Pancreas (tissue), 10 donors: ENCODE results near the gene FXYD4. TPM values are rescaled to one million over a fixed set of nuclear protein-coding genes. Genes with fewer than 3 reads are reported as not detected.

ENCODE experiments used
- ATAC-seq, 4 donors: fragments of 200-7000 bp; cut with Tn5 transposase; one replicate each; pipeline versions ENCODE4 v1.8.0 to v1.9.1; 2020; ENCODE audit warnings: mild to moderate bottlenecking in 4 of 4, moderate library complexity in 4 of 4
- DNase-seq, 6 donors: peaks; one replicate each; pipeline ENCODE4 v3.0.0-alpha.2; 2020
- FAIRE-seq: peaks from 2 replicates; lab custom pipeline; 2012; peaks lifted over from hg19 to GRCh38; lab: Jason Lieb, UNC
- H3K27ac ChIP-seq, 4 donors: fragments of 200-600 bp; sonication (generic); 1 replicate in 3 of 4; 2 replicates in 1 of 4; pipeline versions ENCODE4 v1.5.0 to v1.8.0; 2020
- H3K27me3 ChIP-seq, 4 donors: fragments of 200-600 bp; one replicate each; pipeline ENCODE4 v1.8.0; 2021
- H3K36me3 ChIP-seq, 3 donors: fragments of 200-600 bp; sonication (generic) in 1 of 3; one replicate each; pipeline versions ENCODE4 v1.5.0 to v1.8.0; 2020 to 2021
- H3K4me1 ChIP-seq, 3 donors: fragments of 200-600 bp; one replicate each; pipeline ENCODE4 v1.8.0; 2021
- H3K4me3 ChIP-seq, 4 donors: fragments of 200-600 bp; sonication (generic) in 2 of 4; one replicate each; pipeline versions ENCODE4 v1.5.0 to v1.8.0; 2020 to 2021
- H3K9me3 ChIP-seq, 4 donors: fragments of 200-600 bp; one replicate each; pipeline ENCODE4 v1.8.0; 2021
- WGBS, 2 donors: extraction: QIAGEN DNeasy Blood & Tissue Kit; methylation state at CpG; one replicate each; pipeline ENCODE4 v1.1.7; 2013; 5-methylcytosine and 5-hydroxymethylcytosine counted together
- intact Hi-C, 3 donors: fragments of 100-400 bp; cut with DNase I; formaldehyde crosslinking; loops; one replicate each; pipeline versions ENCODE4 v1.11.1 to v1.14.2; 2022
- polyA plus RNA-seq, 2 donors: library from polyadenylated mRNA; stranded (reverse); fragments of 200-250 nt; gene quantifications; one replicate each; pipeline ENCODE4 v1.2.3, GENCODE V29; 2013
- total RNA-seq, 6 donors: library from RNA; stranded (reverse); fragmentation: NEBNext Ultra II Directional in 4 of 6; extraction: Animal tissue kit (Norgen Biotek cat#: 25700) in 4 of 6; gene quantifications; one replicate each; pipeline versions ENCODE4 v1.2.1 to v1.2.4, GENCODE V29; 2021 to 2023
- TF ChIP-seq, protein P1 (sequence below), 4 donors: fragments of 200-600 bp; sonication (generic) in 3 of 4; IDR thresholded peaks; one replicate each; pipeline versions ENCODE4 v1.5.0 to v1.8.0; 2021; ENCODE audit warnings: antibody characterized with exemption in 4 of 4
- donor health status: healthy with polysubstance abuse.
- donor health status: DM: no; HTN: no; CAD: no; lungs with moderate emphysema.
- donor health status: DM: no; HTN: no; CAD: no.
- donor health status: control.
- donor health status: control.
- donor health status: Bipolar disorder and iron deficiency.
- donor health status: DM: yes; HTN: yes; CAD: no.
- donor health status: DM: no; HTN: no; CAD: no.
- donor health status: DM: no; HTN: no; CAD: no.
- donor health status: DM: yes; HTN: yes; CAD: no.

Gene FXYD4
- total and polyA plus RNA-seq, 8 donors, result 0.28 to 0.31 TPM; not detected in 6

DNA sequence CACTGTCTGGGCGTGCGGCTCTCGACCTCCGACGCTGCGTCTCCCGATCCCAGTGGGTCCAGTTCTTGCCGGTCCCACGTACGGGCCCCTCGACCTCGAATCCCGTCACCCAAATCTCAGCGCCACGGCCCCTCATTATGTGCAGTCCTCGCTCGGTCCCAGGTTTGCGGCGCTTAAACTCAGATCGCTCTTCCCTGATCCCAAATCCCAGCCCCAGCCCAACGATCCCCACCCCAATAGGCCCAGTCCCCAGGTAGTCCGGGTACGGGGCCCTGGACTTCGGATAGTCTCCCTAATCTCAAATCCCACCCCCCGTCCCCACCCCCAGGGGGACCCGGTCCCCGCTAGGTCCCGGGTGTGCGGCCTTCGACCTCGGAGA is 36.9 kb downstream of the FXYD4 start:
- no peaks in the 10 kb centered on the region for H3K9me3 ChIP-seq
- no peak for FAIRE-seq
- peak overlapping the region; percentile 54 to 75 (median 64) for H3K4me3 ChIP-seq
- H3K36me3 ChIP-seq, result no peaks in the 10 kb centered on the region
- peaks cover 0 to 26% (median 7%) of the 10 kb centered on the region in 3 donors for H3K4me1 ChIP-seq
- TF ChIP-seq, protein P1, sequence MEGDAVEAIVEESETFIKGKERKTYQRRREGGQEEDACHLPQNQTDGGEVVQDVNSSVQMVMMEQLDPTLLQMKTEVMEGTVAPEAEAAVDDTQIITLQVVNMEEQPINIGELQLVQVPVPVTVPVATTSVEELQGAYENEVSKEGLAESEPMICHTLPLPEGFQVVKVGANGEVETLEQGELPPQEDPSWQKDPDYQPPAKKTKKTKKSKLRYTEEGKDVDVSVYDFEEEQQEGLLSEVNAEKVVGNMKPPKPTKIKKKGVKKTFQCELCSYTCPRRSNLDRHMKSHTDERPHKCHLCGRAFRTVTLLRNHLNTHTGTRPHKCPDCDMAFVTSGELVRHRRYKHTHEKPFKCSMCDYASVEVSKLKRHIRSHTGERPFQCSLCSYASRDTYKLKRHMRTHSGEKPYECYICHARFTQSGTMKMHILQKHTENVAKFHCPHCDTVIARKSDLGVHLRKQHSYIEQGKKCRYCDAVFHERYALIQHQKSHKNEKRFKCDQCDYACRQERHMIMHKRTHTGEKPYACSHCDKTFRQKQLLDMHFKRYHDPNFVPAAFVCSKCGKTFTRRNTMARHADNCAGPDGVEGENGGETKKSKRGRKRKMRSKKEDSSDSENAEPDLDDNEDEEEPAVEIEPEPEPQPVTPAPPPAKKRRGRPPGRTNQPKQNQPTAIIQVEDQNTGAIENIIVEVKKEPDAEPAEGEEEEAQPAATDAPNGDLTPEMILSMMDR (IDR thresholded peaks at IDR 0.05), result no peak
- peak overlapping the region; percentile 95 to 99 (median 98) for H3K27ac ChIP-seq
- DNase-seq, result peak in 2 of 6 donors; percentile 20 to 51
- peak in 1 of 4 donors; percentile 0 for ATAC-seq
- intact Hi-C loops, result no loop called here
- WGBS, 2 donors, result 0 to 1% methylated on average over 30 to 31 of the region's 31 CpGs
- no peaks in the 10 kb centered on the region for H3K27me3 ChIP-seq

DNA sequence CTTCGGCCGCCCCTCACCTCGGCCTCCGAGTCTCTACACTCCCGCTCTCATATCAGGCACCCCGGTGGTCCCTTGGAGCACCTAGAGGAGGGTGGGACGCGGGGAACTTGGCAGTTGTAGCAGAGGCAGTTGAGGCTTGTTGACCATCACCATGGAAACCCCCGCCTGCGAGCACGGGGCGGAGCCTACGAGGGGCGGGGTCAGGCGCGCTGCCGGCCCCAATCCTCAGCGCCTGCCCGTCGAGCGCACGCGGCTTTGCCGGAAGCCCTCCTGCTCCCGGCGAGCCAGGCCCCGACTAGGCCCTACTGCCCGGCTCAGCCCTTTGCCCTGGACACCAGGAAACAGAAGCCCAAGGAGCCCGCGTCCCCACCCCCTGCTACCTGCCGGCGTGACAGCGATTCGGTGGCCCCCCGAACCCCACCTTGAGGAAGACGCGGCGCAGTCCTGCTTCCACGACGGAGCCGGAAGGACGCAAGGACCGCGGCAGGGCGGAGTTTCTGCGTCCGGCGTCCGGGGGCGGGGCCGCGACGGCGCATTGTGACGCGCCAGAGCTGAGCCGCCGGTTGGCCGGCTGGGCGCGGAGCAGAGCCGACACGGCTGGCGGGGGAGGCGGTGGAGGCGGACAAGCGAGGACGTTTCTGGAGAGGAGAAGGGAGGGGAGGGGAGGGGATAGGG is 37.4 kb downstream of the FXYD4 start, which contains the start of gene HNRNPF:
TSS of gene HNRNPF (minus strand) at position 477 of the 675 bp plus-strand sequence. CDS start 21,302 bp downstream, outside the sequence.
- no peaks in the 10 kb centered on the region for H3K27me3 ChIP-seq
- DNase-seq (peak; percentile 94 to 96 (median 95)), FAIRE-seq (no peak), ATAC-seq (peak; percentile 85 to 92 (median 87))
- H3K9me3 ChIP-seq, result no peaks in the 10 kb centered on the region
- intact Hi-C loops, result no loop called here
- peak within 1 kb of the TSS; percentile 95 to 99 (median 98) for H3K27ac ChIP-seq
- TF ChIP-seq, protein P1 (IDR thresholded peaks at IDR 0.05), result no peak
- peaks cover 0 to 21% (median 7%) of the 10 kb centered on the region in 3 donors for H3K4me1 ChIP-seq
- 0 to 1% methylated on average over 61 to 68 of the region's 68 CpGs for WGBS, 2 donors
- no peaks in the 10 kb centered on the region for H3K36me3 ChIP-seq
- peak within 1 kb of the TSS; percentile 54 to 75 (median 64) for H3K4me3 ChIP-seq

DNA sequence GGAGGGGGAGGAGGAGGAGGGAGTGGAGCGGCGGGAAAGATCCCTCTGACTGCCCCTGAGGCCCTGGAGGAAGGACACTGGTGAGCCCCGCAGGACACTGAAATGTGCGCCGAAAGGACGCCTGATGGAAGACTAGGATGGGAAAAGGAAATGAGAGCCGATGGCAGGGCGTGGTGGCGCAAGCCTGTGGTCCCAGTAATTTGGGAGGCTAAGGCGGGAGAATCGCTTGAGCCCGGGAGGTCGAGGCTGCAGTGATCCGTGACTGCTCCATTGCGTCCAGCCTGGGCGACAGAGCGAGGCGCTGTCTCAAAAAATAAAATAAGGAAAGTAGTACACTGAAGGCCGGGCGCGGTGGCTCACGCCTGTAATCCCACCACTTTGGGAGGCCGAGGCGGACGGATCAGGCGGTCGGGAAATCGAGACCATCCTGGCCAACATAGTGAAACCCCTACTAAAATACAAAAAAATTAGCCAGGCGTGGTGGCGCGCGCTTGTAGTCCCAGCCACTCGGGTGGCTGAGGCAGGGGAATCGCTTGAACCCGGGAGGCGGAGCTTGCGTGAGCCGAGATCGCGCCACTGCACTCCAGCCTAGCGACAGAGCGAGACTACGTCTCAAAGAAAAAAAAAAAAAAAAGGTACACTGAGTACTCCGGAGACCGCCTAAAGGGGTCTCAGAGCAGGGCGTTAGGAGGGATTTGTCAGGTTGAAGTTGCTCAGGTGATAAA is 38.1 kb downstream of the FXYD4 start:
- H3K4me3 ChIP-seq, result peak overlapping the region; percentile 54 to 75 (median 64)
- H3K27ac ChIP-seq, result peak overlapping the region; percentile 95 to 99 (median 98)
- H3K27me3 ChIP-seq, result no peaks in the 10 kb centered on the region
- H3K9me3 ChIP-seq, result no peaks in the 10 kb centered on the region
- intact Hi-C loops, result no loop called here
- ATAC-seq (peak in 2 of 4 donors; percentile 1 to 7), DNase-seq (peak in 3 of 6 donors; percentile 37 to 60 (median 46)), FAIRE-seq (no peak)
- WGBS, 2 donors, result 3 to 6% methylated on average over 46 of the region's 46 CpGs
- TF ChIP-seq, protein P1 (IDR thresholded peaks at IDR 0.05), result no peak
- peaks cover 0 to 15% (median 7%) of the 10 kb centered on the region in 3 donors for H3K4me1 ChIP-seq
- no peaks in the 10 kb centered on the region for H3K36me3 ChIP-seq

DNA sequence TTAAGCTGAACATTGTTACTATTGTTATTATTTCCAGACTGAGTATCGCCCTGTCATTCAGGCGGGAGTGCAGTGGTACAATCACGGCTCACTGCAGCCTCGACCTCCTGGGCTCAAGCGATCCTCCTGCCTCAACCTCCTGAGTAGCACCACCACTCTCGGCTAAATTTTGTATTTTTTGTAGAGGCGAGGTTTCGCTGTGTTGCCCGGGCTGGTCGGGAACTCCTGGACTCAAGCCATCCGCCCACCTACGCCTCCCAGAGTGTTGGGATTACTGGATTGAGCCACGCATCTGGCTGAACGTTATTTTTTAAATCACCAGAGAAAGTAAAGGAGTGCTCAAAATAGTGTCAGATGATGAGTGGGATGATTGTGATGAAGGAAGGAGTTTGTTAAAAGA is 38.9 kb downstream of the FXYD4 start:
- H3K36me3 ChIP-seq, result no peaks in the 10 kb centered on the region
- TF ChIP-seq, protein P1 (IDR thresholded peaks at IDR 0.05), result no peak
- ATAC-seq (no peak), DNase-seq (no peak), FAIRE-seq (no peak)
- peaks cover 0 to 7% (median 7%) of the 10 kb centered on the region in 3 donors for H3K4me1 ChIP-seq
- H3K27me3 ChIP-seq, result no peaks in the 10 kb centered on the region
- H3K4me3 ChIP-seq, result peak overlapping the region in 1 of 4 donors; percentile 75
- intact Hi-C loops, result no loop called here
- no peak overlapping the region for H3K27ac ChIP-seq
- WGBS, 2 donors, result 89 to 91% methylated on average over 14 of the region's 14 CpGs
- H3K9me3 ChIP-seq, result no peaks in the 10 kb centered on the region
